G401 (cell line): ENCODE measurements around the gene ZNF648. TPM values are rescaled to one million over a fixed set of nuclear protein-coding genes. Genes with fewer than 3 reads are reported as not detected.
"Not testable (repeated sequence)": the region's sequence is repeated elsewhere in the genome, so short reads cannot be mapped to it uniquely, and the experiment has no call there.

ENCODE experiments used
- DNase-seq: peaks from one replicate; pipeline ENCODE4 v3.0.0-alpha.2; 2015; ENCODE audit warnings: low spot score
- in situ Hi-C: cut with HindIII; loops from 2 replicates; pipeline ENCODE4 v1.10.0; 2016; ENCODE audit warnings: low sequenced_read_pairs, mixed read lengths
- total RNA-seq: library from RNA; depleted of rRNA; stranded (reverse); fragments of >200 nt; shearing (Covaris generic); gene quantifications from 2 replicates; pipeline ENCODE4 v1.2.3, GENCODE V29; 2014

Gene ZNF648
- total RNA-seq, 1 experiment from 2014 or later: not detected

- in situ Hi-C loops: loop anchor here (10.0 kb wide), 1 partner anchor 314 kb away; the partner anchor contains the start of gene GLUL
- DNase-seq: peak; percentile 42
Measured at GRCh38 chr1:182080955-182081582, 19.6 kb upstream of the ZNF648 start.

- in situ Hi-C loops: loop anchor here (10.0 kb wide), 1 partner anchor 315 kb away; the partner anchor contains the start of gene GLUL
Measured at GRCh38 chr1:182080040-182080439, 18.5 kb upstream of the ZNF648 start.

GRCh38 chr1:182071924-182072323 is 10.4 kb upstream of the ZNF648 start:
- in situ Hi-C loops: no loop called here
- no peak for DNase-seq

More at GRCh38 chr1:182080040-182080439, 18.5 kb upstream of the ZNF648 start:
- no peak for DNase-seq

GRCh38 chr1:182069028-182069466 is 7.5 kb upstream of the ZNF648 start:
- in situ Hi-C loops: no loop called here
- peak; percentile 24 for DNase-seq

- DNase-seq: no peak
- in situ Hi-C loops: no loop called here
Measured at GRCh38 chr1:182066934-182067333, 5.4 kb upstream of the ZNF648 start.

GRCh38 chr1:182065126-182065845 is 3.8 kb upstream of the ZNF648 start:
- in situ Hi-C loops: no loop called here

GRCh38 chr1:182064611-182065010 is 3.1 kb upstream of the ZNF648 start:
- in situ Hi-C loops: no loop called here
- no peak for DNase-seq

More at GRCh38 chr1:182065126-182065845, 3.8 kb upstream of the ZNF648 start:
- DNase-seq: no peak

- in situ Hi-C loops: no loop called here
- DNase-seq: no peak
Measured at GRCh38 chr1:182062223-182062622, 711 bp upstream of the ZNF648 start.

- in situ Hi-C loops: no loop called here
- no peak for DNase-seq
Measured at GRCh38 chr1:182060877-182061276, 635 bp downstream of the ZNF648 start.

GRCh38 chr1:182059936-182060335 is 1.6 kb downstream of the ZNF648 start:
- in situ Hi-C loops: no loop called here
- no peak for DNase-seq

GRCh38 chr1:182056601-182057366 is 4.7 kb downstream of the ZNF648 start:
- in situ Hi-C loops: no loop called here
- no peak for DNase-seq

GRCh38 chr1:182054698-182055326 is 6.7 kb downstream of the ZNF648 start:
- DNase-seq: peak; percentile 66
- in situ Hi-C loops: no loop called here

GRCh38 chr1:182052355-182052754 is 9.2 kb downstream of the ZNF648 start:
- no peak for DNase-seq
- in situ Hi-C loops: no loop called here

GRCh38 chr1:182051938-182052337 is 9.6 kb downstream of the ZNF648 start:
- DNase-seq: no peak
- in situ Hi-C loops: no loop called here

GRCh38 chr1:182050481-182051448 is 10.7 kb downstream of the ZNF648 start:
- in situ Hi-C loops: no loop called here
- no peak for DNase-seq

- no peak for DNase-seq
- in situ Hi-C loops: no loop called here
Measured at GRCh38 chr1:182048562-182048961, 12.9 kb downstream of the ZNF648 start.

- in situ Hi-C loops: no loop called here
- no peak for DNase-seq
Measured at GRCh38 chr1:182046763-182047162, 14.7 kb downstream of the ZNF648 start.

- DNase-seq, in situ Hi-C loops: not testable (repeated sequence)
Measured at GRCh38 chr1:182045481-182045880, 16.0 kb downstream of the ZNF648 start.
